Measurements from ENCODE around the gene UBE2L5. TPM values are rescaled to one million over a fixed set of nuclear protein-coding genes. Genes with fewer than 3 reads are reported as not detected.

The UBE2L5 gene
- total and polyA plus RNA-seq, 2 of the 13 experiments (the other 11 are each of a cell fraction or from before 2014, with no cell fraction given) = 0.13 TPM; not detected in 1

GRCh38 chr13:30395192-30396158 is 26.8 kb upstream of the UBE2L5 start (continued):
- TF ChIP-seq ZNF883 (CRISPR knock-in tag; IDR thresholded peaks at IDR 0.05; ENCODE audit: not compliant biosample characterization) (no peak), ASH2L (IDR thresholded peaks at IDR 0.05; ENCODE audit: insufficient read length, low read depth, low read length) (peak; percentile 76), ZFP37 (CRISPR knock-in tag; IDR thresholded peaks at IDR 0.05; ENCODE audit: borderline replicate concordance) (no peak), ZZZ3 (CRISPR knock-in tag; IDR thresholded peaks at IDR 0.05; ENCODE audit: borderline replicate concordance) (no peak), KDM5A (IDR thresholded peaks at IDR 0.05; ENCODE audit: borderline replicate concordance, low read length) (peak; percentile 44; the same call in 1 of the 2 replicates), NFKBIZ (CRISPR knock-in tag; IDR thresholded peaks at IDR 0.05) (no peak), RORA (CRISPR knock-in tag; IDR thresholded peaks at IDR 0.05) (peak; percentile 19; the same call in 1 of the 2 replicates), TAF1 (CRISPR knock-in tag; IDR thresholded peaks at IDR 0.05) (peak; percentile 61; the same call in 1 of the 2 replicates), ZNF232 (CRISPR knock-in tag; IDR thresholded peaks at IDR 0.05; ENCODE audit: borderline replicate concordance) (peak; percentile 53; the same call in 1 of the 2 replicates), POLR2G (IDR thresholded peaks at IDR 0.05; ENCODE audit: low read depth, low read length) (peak; percentile 62), ZFX (CRISPR knock-in tag; IDR thresholded peaks at IDR 0.05; ENCODE audit: low read depth) (no peak), TBX2 (CRISPR knock-in tag; IDR thresholded peaks at IDR 0.05; ENCODE audit: borderline replicate concordance) (peak; percentile 70; the same call in 1 of the 2 replicates), ZNF605 (CRISPR knock-in tag; IDR thresholded peaks at IDR 0.05) (peak; percentile 62; the same call in 1 of the 2 replicates), ZNF788 (CRISPR knock-in tag; IDR thresholded peaks at IDR 0.05; ENCODE audit: borderline replicate concordance) (peak; percentile 18; the same call in 1 of the 2 replicates), REST (IDR thresholded peaks at IDR 0.05; ENCODE audit: borderline replicate concordance in 1 of 2, low read depth in 1 of 2, low read length in 2 of 2) (peak in 1 of 2 experiments; percentile 60; a peak in 2 of 4 replicates), HOXA9 (CRISPR knock-in tag; IDR thresholded peaks at IDR 0.05; ENCODE audit: borderline replicate concordance) (no peak), PITX1 (CRISPR knock-in tag; IDR thresholded peaks at IDR 0.05) (peak; percentile 75), ZNF614 (CRISPR knock-in tag; IDR thresholded peaks at IDR 0.05; ENCODE audit: borderline replicate concordance) (peak; percentile 79; the same call in 1 of the 2 replicates), ZNF577 (CRISPR knock-in tag; IDR thresholded peaks at IDR 0.05; ENCODE audit: borderline replicate concordance, low read depth) (no peak), SMAD3 (CRISPR knock-in tag; IDR thresholded peaks at IDR 0.05) (0 out of 2 replicates have a peak, but pooled peaks have one; percentile 27), MNT (IDR thresholded peaks at IDR 0.05) (peak; percentile 80), MBNL3 (CRISPR knock-in tag; conservative IDR thresholded peaks at IDR 0.05) (no peak), ZSCAN31 (CRISPR knock-in tag; IDR thresholded peaks at IDR 0.05; ENCODE audit: low read depth) (no peak)

Data from HepG2 (cell line).